ENCODE results near the gene CKB. TPM values are rescaled to one million over a fixed set of nuclear protein-coding genes. Genes with fewer than 3 reads are reported as not detected.
"Not testable (repeated sequence)": the region's sequence is repeated elsewhere in the genome, so short reads cannot be mapped to it uniquely, and the experiment has no call there.

The CKB gene
- total RNA-seq, 1 experiment from 2014 or later: 611 TPM

GRCh38 chr14:103514596-103515421 is 7.8 kb downstream of the CKB start:
- intact Hi-C loops (cut with micrococcal nuclease; ENCODE audit: unreplicated experiment): no loop called here
- CTCF ChIA-PET: no interaction called here

GRCh38 chr14:103512701-103513611 is 9.7 kb downstream of the CKB start:
- no peaks in the 10 kb centered on the region for H3K36me3 ChIP-seq (ENCODE audit: control insufficient read depth, insufficient read depth, low read length)
- H3K27me3 Mint-ChIP-seq (ENCODE audit: insufficient read depth, unreplicated experiment): no peaks in the 10 kb centered on the region
- CTCF ChIA-PET: no interaction called here
- H3K9me3 ChIP-seq: no peaks in the 10 kb centered on the region
- TF ChIP-seq CTCF (IDR thresholded peaks at IDR 0.05; ENCODE audit: insufficient read depth in 1 of 2, low read depth in 1 of 2, low read length in 1 of 2, severe bottlenecking in 1 of 2, unreplicated experiment in 1 of 2): no peak
- no TSS peak for BruUV-seq (replicated peaks)
- DNase-seq: peak in 1 of 2 experiments; percentile 37
- intact Hi-C loops (cut with micrococcal nuclease; ENCODE audit: unreplicated experiment): no loop called here
- no peak overlapping the region for H3K4me3 Mint-ChIP-seq (ENCODE audit: unreplicated experiment)
- H3K9me3 Mint-ChIP-seq (ENCODE audit: unreplicated experiment): no peaks in the 10 kb centered on the region
- no peaks in the 10 kb centered on the region for H3K4me1 Mint-ChIP-seq (ENCODE audit: low read depth, unreplicated experiment)
- no peaks in the 10 kb centered on the region for H3K27me3 ChIP-seq (replicated peaks; ENCODE audit: control insufficient read depth, insufficient read depth, low read length)
- H3K4me3 ChIP-seq (ENCODE audit: low read depth, low read length): no peak overlapping the region
- peak overlapping the region; percentile 45 for H3K27ac Mint-ChIP-seq (ENCODE audit: unreplicated experiment)
- POLR2A ChIA-PET: no interaction called here
- H3K36me3 Mint-ChIP-seq (ENCODE audit: insufficient read depth, unreplicated experiment): peaks cover 38% of the 10 kb centered on the region
- no peaks in the 10 kb centered on the region for H3K4me1 ChIP-seq

More at GRCh38 chr14:103514596-103515421, 7.8 kb downstream of the CKB start:
- BruUV-seq (replicated peaks): no TSS peak
- POLR2A ChIA-PET: no interaction called here
- Mint-ChIP-seq H3K4me3 (ENCODE audit: unreplicated experiment) (no peak overlapping the region), H3K36me3 (ENCODE audit: insufficient read depth, unreplicated experiment) (peaks cover 47% of the 10 kb centered on the region), H3K4me1 (ENCODE audit: low read depth, unreplicated experiment) (peaks cover 7% of the 10 kb centered on the region), H3K9me3 (ENCODE audit: unreplicated experiment) (no peaks in the 10 kb centered on the region), H3K27me3 (ENCODE audit: insufficient read depth, unreplicated experiment) (no peaks in the 10 kb centered on the region), H3K27ac (ENCODE audit: unreplicated experiment) (no peak overlapping the region)
- DNase-seq: peak in 1 of 2 experiments; percentile 28
- no peaks in the 10 kb centered on the region for H3K27me3 ChIP-seq (replicated peaks; ENCODE audit: control insufficient read depth, insufficient read depth, low read length)
- no peak overlapping the region for H3K4me3 ChIP-seq (ENCODE audit: low read depth, low read length)
- peaks cover 5% of the 10 kb centered on the region for H3K36me3 ChIP-seq (ENCODE audit: control insufficient read depth, insufficient read depth, low read length)
- no peak for TF ChIP-seq CTCF (IDR thresholded peaks at IDR 0.05; ENCODE audit: insufficient read depth in 1 of 2, low read depth in 1 of 2, low read length in 1 of 2, severe bottlenecking in 1 of 2, unreplicated experiment in 1 of 2)
- H3K4me1 ChIP-seq: 0 out of 2 replicates have a peak, but pooled peaks cover 4% of the 10 kb centered on the region
- H3K9me3 ChIP-seq: no peaks in the 10 kb centered on the region

GRCh38 chr14:103512180-103512579 is 10.4 kb downstream of the CKB start:
- H3K36me3 Mint-ChIP-seq (ENCODE audit: insufficient read depth, unreplicated experiment): peaks cover 46% of the 10 kb centered on the region
- H3K4me3 Mint-ChIP-seq (ENCODE audit: unreplicated experiment); H3K27ac Mint-ChIP-seq (ENCODE audit: unreplicated experiment); H3K9me3 Mint-ChIP-seq (ENCODE audit: unreplicated experiment); H3K27me3 ChIP-seq (replicated peaks; ENCODE audit: control insufficient read depth, insufficient read depth, low read length); H3K9me3 ChIP-seq; H3K4me3 ChIP-seq (ENCODE audit: low read depth, low read length); H3K36me3 ChIP-seq (ENCODE audit: control insufficient read depth, insufficient read depth, low read length); CTCF ChIA-PET; intact Hi-C loops (cut with micrococcal nuclease; ENCODE audit: unreplicated experiment); H3K4me1 Mint-ChIP-seq (ENCODE audit: low read depth, unreplicated experiment); H3K4me1 ChIP-seq; H3K27me3 Mint-ChIP-seq (ENCODE audit: insufficient read depth, unreplicated experiment); BruUV-seq (replicated peaks); POLR2A ChIA-PET: not testable (repeated sequence)
- DNase-seq: peak in 1 of 2 experiments; percentile 3

All from Caco-2 (cell line).